CD4-positive, alpha-beta T cell (primary cell): ENCODE measurements around the gene KCNK3. TPM values are rescaled to one million over a fixed set of nuclear protein-coding genes. Genes with fewer than 3 reads are reported as not detected.

Experiments used
- ATAC-seq: fragments of 200-7000 bp; cut with Tn5 transposase; one replicate; pipeline ENCODE4 v1.10.0; 2022; ENCODE audit warnings: mild to moderate bottlenecking; ENCODE audit not compliant: poor library complexity
- CTCF ChIA-PET: fragments of 350-600 bp; sonication (Branson Sonifier 250); formaldehyde crosslinking; loops from one replicate; lab custom pipeline; 2021; ENCODE audit warnings: antibody characterized with exemption, inconsistent platforms; lab: Charles Lee
- POLR2A ChIA-PET: fragments of 350-600 bp; sonication (Branson Sonifier 250); formaldehyde crosslinking; loops from one replicate; lab custom pipeline; 2021; ENCODE audit warnings: antibody characterized with exemption, inconsistent platforms; lab: Charles Lee
- DNase-seq, 14 experiments: peaks; one replicate each; pipeline ENCODE4 v3.0.0-alpha.2; 2013 to 2020; ENCODE audit warnings: mixed read lengths in 2 of 14
- H3K27ac ChIP-seq, 2 donors: one replicate each; pipeline versions ENCODE4 v1.5.1 to v1.7.0; 2013; ENCODE audit warnings: low read length in 2 of 2, low read depth in 1 of 2, mild to moderate bottlenecking in 1 of 2
- H3K27me3 ChIP-seq, 2 experiments: 1 replicate in 1 of 2; 2 replicates in 1 of 2; pipeline versions ENCODE4 v1.6.1 to v1.7.0; 2013; ENCODE audit warnings: low read length in 2 of 2, control low read depth in 1 of 2, mild to moderate bottlenecking in 1 of 2, moderate library complexity in 1 of 2; ENCODE audit not compliant: insufficient read depth in 2 of 2, control insufficient read depth in 1 of 2
- H3K36me3 ChIP-seq: one replicate; pipeline ENCODE4 v1.6.1; 2013; ENCODE audit warnings: low read length, control low read depth; ENCODE audit not compliant: insufficient read depth
- H3K4me1 ChIP-seq: one replicate; pipeline ENCODE4 v1.6.1; 2013; ENCODE audit warnings: low read length, control low read depth; ENCODE audit not compliant: insufficient read depth
- H3K4me3 ChIP-seq: one replicate; pipeline ENCODE4 v1.5.1; 2013; ENCODE audit warnings: mild to moderate bottlenecking, low read length, moderate library complexity
- H3K9me3 ChIP-seq, 2 experiments: 1 replicate in 1 of 2; 2 replicates in 1 of 2; pipeline versions ENCODE4 v1.6.1 to v1.7.0; 2013; ENCODE audit warnings: low read length in 2 of 2, mild to moderate bottlenecking in 2 of 2, control low read depth in 1 of 2, moderate library complexity in 1 of 2; ENCODE audit not compliant: control insufficient read depth in 1 of 2, insufficient read depth in 1 of 2
- H3K27ac Mint-ChIP-seq: one replicate; pipeline ENCODE4 v1.8.0; 2020; ENCODE audit warnings: mixed read lengths
- H3K27me3 Mint-ChIP-seq: one replicate; pipeline ENCODE4 v1.8.0; 2021; ENCODE audit warnings: mixed read lengths
- H3K36me3 Mint-ChIP-seq: one replicate; pipeline ENCODE4 v1.8.0; 2021; ENCODE audit warnings: low read depth, mixed read lengths
- H3K4me1 Mint-ChIP-seq: one replicate; pipeline ENCODE4 v1.8.0; 2021; ENCODE audit warnings: low read depth, mixed read lengths
- H3K4me3 Mint-ChIP-seq: one replicate; pipeline ENCODE4 v1.8.0; 2020; ENCODE audit warnings: mild to moderate bottlenecking, mixed read lengths
- H3K9me3 Mint-ChIP-seq: one replicate; pipeline ENCODE4 v1.8.0; 2020; ENCODE audit warnings: mixed read lengths
- intact Hi-C, 2 experiments: fragments of 100-400 bp; cut with DNase I in 1 of 2; cut with micrococcal nuclease in 1 of 2; formaldehyde crosslinking; loops; one replicate each; pipeline versions ENCODE4 v1.15.1 to v1.9.0; 2023 to 2025; cut with DNase I, micrococcal nuclease
- total RNA-seq, 174 experiments: library from RNA in 2 of 174; stranded (reverse) in 2 of 174; gene quantifications; one replicate each; pipeline ENCODE4 v1.2.3 and lab custom pipeline; 2021 to 2026
- TF ChIP-seq, protein P1 (sequence below): fragments of 200-600 bp; IDR thresholded peaks from one replicate; pipeline ENCODE4 v1.8.0; 2022; ENCODE audit warnings: antibody characterized with exemption, mild to moderate bottlenecking

The KCNK3 gene
- total RNA-seq, 2 experiments from 2014 or later: not detected

DNA sequence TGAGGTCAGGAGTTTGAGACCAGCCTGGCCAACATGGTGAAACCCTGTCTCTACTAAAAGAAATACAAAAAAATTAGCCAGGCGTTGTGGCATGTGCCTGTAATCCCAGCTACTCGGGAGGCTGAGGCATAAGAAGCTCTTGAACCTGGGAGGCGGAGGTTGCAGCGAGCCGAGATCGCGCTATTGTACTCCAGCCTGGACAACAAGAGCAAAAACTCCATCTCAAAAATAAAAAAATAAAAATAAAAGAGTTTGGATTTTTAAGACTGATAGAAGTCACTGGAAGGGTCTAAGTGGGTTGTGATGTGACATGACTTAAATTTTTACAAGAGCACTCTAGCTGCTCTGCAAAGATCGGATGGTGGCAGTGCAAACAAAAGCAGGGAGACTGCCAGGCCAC lies 15.9 kb downstream of the KCNK3 start:
- ATAC-seq: no peak
- no peaks in the 10 kb centered on the region for H3K27me3 Mint-ChIP-seq
- H3K27ac Mint-ChIP-seq: no peak overlapping the region
- H3K9me3 Mint-ChIP-seq: no peaks in the 10 kb centered on the region
- H3K4me1 ChIP-seq: no peaks in the 10 kb centered on the region
- no peak overlapping the region for H3K27ac ChIP-seq
- H3K4me3 ChIP-seq: no peak overlapping the region
- ChIA-PET POLR2A (no interaction called here), CTCF (no interaction called here)
- H3K36me3 Mint-ChIP-seq: no peaks in the 10 kb centered on the region
- no peak for DNase-seq
- intact Hi-C loops: no loop called here
- H3K36me3 ChIP-seq: no peaks in the 10 kb centered on the region
- TF ChIP-seq, protein P1, sequence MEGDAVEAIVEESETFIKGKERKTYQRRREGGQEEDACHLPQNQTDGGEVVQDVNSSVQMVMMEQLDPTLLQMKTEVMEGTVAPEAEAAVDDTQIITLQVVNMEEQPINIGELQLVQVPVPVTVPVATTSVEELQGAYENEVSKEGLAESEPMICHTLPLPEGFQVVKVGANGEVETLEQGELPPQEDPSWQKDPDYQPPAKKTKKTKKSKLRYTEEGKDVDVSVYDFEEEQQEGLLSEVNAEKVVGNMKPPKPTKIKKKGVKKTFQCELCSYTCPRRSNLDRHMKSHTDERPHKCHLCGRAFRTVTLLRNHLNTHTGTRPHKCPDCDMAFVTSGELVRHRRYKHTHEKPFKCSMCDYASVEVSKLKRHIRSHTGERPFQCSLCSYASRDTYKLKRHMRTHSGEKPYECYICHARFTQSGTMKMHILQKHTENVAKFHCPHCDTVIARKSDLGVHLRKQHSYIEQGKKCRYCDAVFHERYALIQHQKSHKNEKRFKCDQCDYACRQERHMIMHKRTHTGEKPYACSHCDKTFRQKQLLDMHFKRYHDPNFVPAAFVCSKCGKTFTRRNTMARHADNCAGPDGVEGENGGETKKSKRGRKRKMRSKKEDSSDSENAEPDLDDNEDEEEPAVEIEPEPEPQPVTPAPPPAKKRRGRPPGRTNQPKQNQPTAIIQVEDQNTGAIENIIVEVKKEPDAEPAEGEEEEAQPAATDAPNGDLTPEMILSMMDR: no peak
- no peaks in the 10 kb centered on the region for H3K4me1 Mint-ChIP-seq
- H3K9me3 ChIP-seq: no peaks in the 10 kb centered on the region
- no peak overlapping the region for H3K4me3 Mint-ChIP-seq
- H3K27me3 ChIP-seq: peaks cover 0 to 2% of the 10 kb centered on the region in 2 experiments

DNA sequence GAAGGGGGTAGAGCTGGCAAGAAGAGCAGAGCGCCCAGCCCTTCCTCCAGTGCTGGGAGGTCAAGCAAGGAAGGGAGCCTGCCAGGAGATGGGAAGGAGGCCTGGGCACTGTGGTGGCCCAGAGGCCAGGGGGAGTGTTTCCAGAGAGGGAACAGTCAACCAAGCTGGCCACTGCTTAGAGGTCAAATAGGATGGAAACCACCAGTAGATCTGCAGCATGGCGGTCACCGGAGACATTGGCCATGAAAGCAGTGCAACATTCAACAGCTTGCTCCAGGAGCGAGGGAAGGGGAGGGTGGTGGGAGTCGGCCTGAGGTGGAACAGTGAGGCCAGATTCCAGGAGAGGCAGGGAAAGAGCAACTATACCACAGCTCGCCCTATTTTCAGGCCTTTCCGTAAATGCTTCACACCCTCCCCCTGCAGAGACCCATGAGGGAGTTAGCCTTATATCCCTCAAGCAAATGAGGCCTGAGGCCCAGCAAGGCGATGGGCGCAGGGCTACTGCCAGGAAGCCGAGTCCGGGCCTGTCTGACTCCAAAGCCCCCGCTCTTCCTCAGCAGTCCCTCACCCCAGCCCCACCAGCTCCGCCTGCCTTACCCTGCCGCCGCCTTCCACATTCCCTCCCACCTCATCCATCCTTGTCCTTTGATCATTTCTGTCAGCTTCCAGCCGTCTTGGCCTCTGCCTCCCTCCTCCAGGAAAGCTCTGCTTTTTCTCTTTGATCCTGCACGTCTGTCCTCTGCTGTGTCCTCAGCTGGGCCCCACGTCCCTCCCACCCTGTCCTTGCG lies 17.0 kb downstream of the KCNK3 start:
- H3K27ac Mint-ChIP-seq: no peak overlapping the region
- no peaks in the 10 kb centered on the region for H3K27me3 Mint-ChIP-seq
- DNase-seq: no peak
- H3K36me3 Mint-ChIP-seq: no peaks in the 10 kb centered on the region
- Histone ChIP-seq H3K27me3 (peaks cover 0 to 2% of the 10 kb centered on the region in 2 experiments), H3K36me3 (no peaks in the 10 kb centered on the region), H3K4me1 (no peaks in the 10 kb centered on the region), H3K4me3 (no peak overlapping the region), H3K27ac (no peak overlapping the region), H3K9me3 (no peaks in the 10 kb centered on the region)
- ChIA-PET CTCF (no interaction called here), POLR2A (no interaction called here)
- TF ChIP-seq, protein P1: no peak
- no peak for ATAC-seq
- H3K4me3 Mint-ChIP-seq: no peak overlapping the region
- no peaks in the 10 kb centered on the region for H3K4me1 Mint-ChIP-seq
- H3K9me3 Mint-ChIP-seq: no peaks in the 10 kb centered on the region
- intact Hi-C loops: no loop called here

DNA sequence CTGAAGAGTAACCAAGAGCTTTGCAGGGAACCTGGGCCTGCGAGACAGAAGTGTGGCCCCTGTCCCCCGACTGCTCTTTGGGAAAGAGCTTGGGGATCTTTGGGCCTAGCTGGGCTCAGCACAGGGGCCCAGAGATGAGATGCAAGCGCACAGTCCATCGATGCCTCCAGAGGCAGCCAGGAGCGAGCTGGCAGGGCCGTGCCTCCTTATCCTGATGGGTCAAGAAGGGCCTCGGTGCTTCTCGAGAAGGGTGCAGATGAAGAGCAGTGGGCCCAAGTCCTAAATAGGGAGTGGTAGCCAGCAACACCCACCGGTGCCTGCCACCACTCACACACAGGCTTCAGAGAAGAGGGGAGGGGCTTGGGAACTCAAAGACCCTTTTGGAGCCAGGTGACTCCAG lies 17.6 kb downstream of the KCNK3 start:
- no peak overlapping the region for H3K27ac Mint-ChIP-seq
- H3K36me3 Mint-ChIP-seq: no peaks in the 10 kb centered on the region
- ChIA-PET POLR2A (no interaction called here), CTCF (no interaction called here)
- ATAC-seq (no peak), DNase-seq (no peak)
- Histone ChIP-seq H3K36me3 (no peaks in the 10 kb centered on the region), H3K4me1 (no peaks in the 10 kb centered on the region), H3K9me3 (no peaks in the 10 kb centered on the region), H3K27me3 (peaks cover 0 to 2% of the 10 kb centered on the region in 2 experiments), H3K27ac (no peak overlapping the region), H3K4me3 (no peak overlapping the region)
- H3K4me1 Mint-ChIP-seq: no peaks in the 10 kb centered on the region
- no peak overlapping the region for H3K4me3 Mint-ChIP-seq
- H3K27me3 Mint-ChIP-seq: no peaks in the 10 kb centered on the region
- TF ChIP-seq, protein P1: no peak
- no peaks in the 10 kb centered on the region for H3K9me3 Mint-ChIP-seq
- intact Hi-C loops: no loop called here
